Hepatocyte (in vitro differentiated cells): ENCODE data around the gene AUH.
"Not testable (repeated sequence)": the region's sequence is repeated elsewhere in the genome, so short reads cannot be mapped to it uniquely, and the experiment has no call there.

Source experiments
- EZH2 ChIP-seq: fragments of 200-600 bp; sonication (generic); IDR thresholded peaks from 2 replicates; pipeline ENCODE4 v1.6.1; 2016; ENCODE audit warnings: antibody characterized with exemption, mild to moderate bottlenecking, borderline replicate concordance
- EZH2phosphoT487 ChIP-seq: fragments of 200-600 bp; sonication (generic); IDR thresholded peaks from one replicate; pipeline ENCODE4 v1.6.1; 2018; ENCODE audit warnings: antibody characterized with exemption, mild to moderate bottlenecking, low read depth, moderate library complexity; ENCODE audit not compliant: unreplicated experiment, severe bottlenecking
- TF ChIP-seq, protein P1 (sequence below): fragments of 200-600 bp; sonication (generic); IDR thresholded peaks from 2 replicates; pipeline ENCODE4 v1.5.1; 2016; ENCODE audit warnings: antibody characterized with exemption, mild to moderate bottlenecking; ENCODE audit not compliant: poor library complexity

GRCh38 chr9:91378054-91378453 is 16.3 kb upstream of the AUH start:
- TF ChIP-seq EZH2, EZH2phosphoT487: not testable (repeated sequence)
- TF ChIP-seq, protein P1, sequence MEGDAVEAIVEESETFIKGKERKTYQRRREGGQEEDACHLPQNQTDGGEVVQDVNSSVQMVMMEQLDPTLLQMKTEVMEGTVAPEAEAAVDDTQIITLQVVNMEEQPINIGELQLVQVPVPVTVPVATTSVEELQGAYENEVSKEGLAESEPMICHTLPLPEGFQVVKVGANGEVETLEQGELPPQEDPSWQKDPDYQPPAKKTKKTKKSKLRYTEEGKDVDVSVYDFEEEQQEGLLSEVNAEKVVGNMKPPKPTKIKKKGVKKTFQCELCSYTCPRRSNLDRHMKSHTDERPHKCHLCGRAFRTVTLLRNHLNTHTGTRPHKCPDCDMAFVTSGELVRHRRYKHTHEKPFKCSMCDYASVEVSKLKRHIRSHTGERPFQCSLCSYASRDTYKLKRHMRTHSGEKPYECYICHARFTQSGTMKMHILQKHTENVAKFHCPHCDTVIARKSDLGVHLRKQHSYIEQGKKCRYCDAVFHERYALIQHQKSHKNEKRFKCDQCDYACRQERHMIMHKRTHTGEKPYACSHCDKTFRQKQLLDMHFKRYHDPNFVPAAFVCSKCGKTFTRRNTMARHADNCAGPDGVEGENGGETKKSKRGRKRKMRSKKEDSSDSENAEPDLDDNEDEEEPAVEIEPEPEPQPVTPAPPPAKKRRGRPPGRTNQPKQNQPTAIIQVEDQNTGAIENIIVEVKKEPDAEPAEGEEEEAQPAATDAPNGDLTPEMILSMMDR: not testable (repeated sequence)
